GM12892 (cell line): ENCODE measurements around the gene UST.

Experiments
- POLR2A ChIP-seq: IDR thresholded peaks from 2 replicates; pipeline ENCODE4 v1.6.1; 2011; ENCODE audit warnings: low read depth, low read length, control low read depth
- TAF1 ChIP-seq: IDR thresholded peaks from 2 replicates; pipeline ENCODE4 v1.6.1; 2011; ENCODE audit warnings: low read depth, mild to moderate bottlenecking, control low read depth, low read length, borderline replicate concordance

- TF ChIP-seq TAF1 (no peak), POLR2A (no peak)
Observed at GRCh38 chr6:148793721-148794120, 46.9 kb downstream of the UST start.
